IMR-90 (cell line): Measurements from ENCODE around the gene UBA3. TPM values are rescaled to one million over a fixed set of nuclear protein-coding genes. Genes with fewer than 3 reads are reported as not detected.

ENCODE experiments used
- ATAC-seq: fragments of 200-7000 bp; cut with Tn5 transposase; 2 replicates; pipeline ENCODE4 v1.9.1; 2020; ENCODE audit warnings: low read depth, mild to moderate bottlenecking, moderate library complexity
- BruUV-seq: library from RNA; stranded (reverse); fragments of 400-500 nt; replicated peaks from 2 replicates; lab custom pipeline; 2021; lab: Mats Ljungman, UMichigan
- CTCF ChIA-PET: fragments of 300-600 bp; formaldehyde crosslinking; extraction: SDS; loops from one replicate; lab custom pipeline; 2021; ENCODE audit warnings: antibody characterized with exemption; lab: Yijun Ruan, JAX
- POLR2A ChIA-PET: fragments of 300-600 bp; sonication (Branson Sonifier 250); formaldehyde crosslinking; loops from one replicate; lab custom pipeline; 2022; ENCODE audit warnings: antibody characterized with exemption; ENCODE audit not compliant: unreplicated experiment; lab: Charles Lee
- DNase-seq: peaks from one replicate; pipeline ENCODE4 v3.0.0; 2013
- H2AFZ ChIP-seq: replicated peaks from 2 replicates; pipeline ENCODE3; 2013; ENCODE audit warnings: low read length, mild to moderate bottlenecking; ENCODE audit not compliant: poor library complexity
- H2AK5ac ChIP-seq: 2 replicates; pipeline ENCODE4 v1.6.1; 2013; ENCODE audit warnings: low read depth, low read length, inconsistent platforms
- H2AK9ac ChIP-seq: replicated peaks from 2 replicates; pipeline ENCODE3; 2013; ENCODE audit warnings: mild to moderate bottlenecking, low read depth, low read length, moderate library complexity; ENCODE audit not compliant: poor library complexity
- H2BK120ac ChIP-seq: 2 replicates; pipeline ENCODE4 v1.6.1; 2013; ENCODE audit warnings: low read depth, low read length, inconsistent platforms
- H2BK15ac ChIP-seq: 3 replicates; pipeline ENCODE4 v1.6.1; 2013; ENCODE audit warnings: low read depth, low read length, inconsistent platforms
- H2BK20ac ChIP-seq: 2 replicates; pipeline ENCODE4 v1.6.1; 2013; ENCODE audit warnings: low read depth, mild to moderate bottlenecking, inconsistent platforms, low read length, moderate library complexity
- H2BK5ac ChIP-seq: 2 replicates; pipeline ENCODE4 v1.6.1; 2013; ENCODE audit warnings: mild to moderate bottlenecking, low read depth, low read length, inconsistent platforms; ENCODE audit not compliant: poor library complexity, severe bottlenecking
- H3K14ac ChIP-seq: replicated peaks from 2 replicates; pipeline ENCODE4 v1.6.1; 2013; ENCODE audit warnings: low read depth, low read length, inconsistent platforms
- H3K18ac ChIP-seq: 2 replicates; pipeline ENCODE4 v1.6.1; 2013; ENCODE audit warnings: low read depth, low read length, control low read depth
- H3K23ac ChIP-seq: 2 replicates; pipeline ENCODE4 v1.6.1; 2013; ENCODE audit warnings: low read depth, low read length, inconsistent platforms
- H3K27ac ChIP-seq: 2 replicates; pipeline ENCODE4 v1.5.1; 2013; ENCODE audit warnings: mild to moderate bottlenecking, control low read depth, low read length; ENCODE audit not compliant: insufficient read depth
- H3K27me3 ChIP-seq: 2 replicates; pipeline ENCODE4 v1.6.1; 2013; ENCODE audit warnings: low read length; ENCODE audit not compliant: control insufficient read depth, insufficient read depth
- H3K36me3 ChIP-seq: 2 replicates; pipeline ENCODE4 v1.6.1; 2013; ENCODE audit warnings: low read length, mixed read lengths; ENCODE audit not compliant: control insufficient read depth, insufficient read depth
- H3K4ac ChIP-seq: 2 replicates; pipeline ENCODE4 v1.6.1; 2013; ENCODE audit warnings: low read depth, low read length, inconsistent platforms
- H3K4me1 ChIP-seq: 2 replicates; pipeline ENCODE4 v1.6.1; 2013; ENCODE audit warnings: low read length, mixed read lengths; ENCODE audit not compliant: control insufficient read depth, insufficient read depth
- H3K4me2 ChIP-seq: 2 replicates; pipeline ENCODE4 v1.6.1; 2013; ENCODE audit warnings: low read depth, mild to moderate bottlenecking, control low read depth, low read length, moderate library complexity
- H3K4me3 ChIP-seq: 2 replicates; pipeline ENCODE4 v1.5.1; 2013; ENCODE audit warnings: low read depth, mild to moderate bottlenecking, control low read depth, low read length, moderate library complexity; ENCODE audit not compliant: insufficient read depth
- H3K56ac ChIP-seq: 2 replicates; pipeline ENCODE4 v1.6.1; 2013; ENCODE audit warnings: low read length, inconsistent platforms; ENCODE audit not compliant: insufficient read depth; ENCODE audit errors: extremely low read depth
- H3K79me1 ChIP-seq, 2 experiments: 2 replicates each; pipeline ENCODE4 v1.6.1; 2013; ENCODE audit warnings: low read length in 2 of 2, inconsistent platforms in 1 of 2, low read depth in 1 of 2
- H3K9ac ChIP-seq: 2 replicates; pipeline ENCODE4 v1.6.1; 2013; ENCODE audit warnings: low read depth, low read length, control low read depth
- H3K9me1 ChIP-seq: 2 replicates; pipeline ENCODE4 v1.6.1; 2013; ENCODE audit warnings: low read length, inconsistent platforms; ENCODE audit not compliant: insufficient read depth
- H3K9me3 ChIP-seq: 2 replicates; pipeline ENCODE4 v1.6.1; 2013; ENCODE audit warnings: low read length; ENCODE audit not compliant: control insufficient read depth, insufficient read depth
- H4K20me1 ChIP-seq: 2 replicates; pipeline ENCODE4 v1.6.1; 2013; ENCODE audit warnings: low read length, inconsistent platforms; ENCODE audit not compliant: insufficient read depth
- H4K5ac ChIP-seq: 2 replicates; pipeline ENCODE4 v1.6.1; 2013; ENCODE audit warnings: mild to moderate bottlenecking, low read depth, low read length, control low read depth
- H4K8ac ChIP-seq, 2 experiments: 2 replicates each; pipeline ENCODE4 v1.6.1; 2013; ENCODE audit warnings: low read depth in 2 of 2, low read length in 2 of 2, control low read depth in 1 of 2, inconsistent platforms in 1 of 2
- H4K91ac ChIP-seq: 2 replicates; pipeline ENCODE4 v1.6.1; 2013; ENCODE audit warnings: low read depth, low read length, inconsistent platforms; ENCODE audit not compliant: insufficient read depth
- BHLHE40 ChIP-seq: fragments of 150-350 bp; IDR thresholded peaks from 2 replicates; pipeline ENCODE4 v1.6.1; 2016; ENCODE audit warnings: mild to moderate bottlenecking, low read depth, low read length
- CEBPB ChIP-seq: IDR thresholded peaks from 2 replicates; pipeline ENCODE4 v1.6.1; 2012; ENCODE audit warnings: low read depth, low read length, improper control_type of control experiment
- CHD1 ChIP-seq: IDR thresholded peaks from 2 replicates; pipeline ENCODE4 v1.6.1; 2012; ENCODE audit warnings: low read depth, low read length, improper control_type of control experiment
- FOS ChIP-seq: fragments of 150-350 bp; IDR thresholded peaks from 2 replicates; pipeline ENCODE4 v1.6.1; 2016; ENCODE audit warnings: low read depth, low read length
- MAFK ChIP-seq: IDR thresholded peaks from 2 replicates; pipeline ENCODE4 v1.6.1; 2012; ENCODE audit warnings: low read depth, low read length, improper control_type of control experiment
- MAZ ChIP-seq: IDR thresholded peaks from 2 replicates; pipeline ENCODE4 v1.6.1; 2012; ENCODE audit warnings: low read depth, mild to moderate bottlenecking, low read length, improper control_type of control experiment, moderate library complexity, borderline replicate concordance
- MXI1 ChIP-seq: IDR thresholded peaks from 2 replicates; pipeline ENCODE4 v1.6.1; 2012; ENCODE audit warnings: low read depth, mild to moderate bottlenecking, low read length, moderate library complexity, borderline replicate concordance
- NFE2L2 ChIP-seq: fragments of 150-350 bp; IDR thresholded peaks from 2 replicates; pipeline ENCODE4 v1.6.1; 2016; ENCODE audit warnings: low read depth, mild to moderate bottlenecking, low read length
- POLR2A ChIP-seq: IDR thresholded peaks from 2 replicates; pipeline ENCODE4 v1.6.1; 2012; ENCODE audit warnings: mild to moderate bottlenecking, low read depth, low read length
- RAD21 ChIP-seq: IDR thresholded peaks from 2 replicates; pipeline ENCODE4 v1.6.1; 2012; ENCODE audit warnings: low read length, improper control_type of control experiment
- RCOR1 ChIP-seq: IDR thresholded peaks from 2 replicates; pipeline ENCODE4 v1.6.1; 2012; ENCODE audit warnings: mild to moderate bottlenecking, low read length, improper control_type of control experiment; ENCODE audit not compliant: insufficient replicate concordance
- RFX5 ChIP-seq: IDR thresholded peaks from 2 replicates; pipeline ENCODE4 v1.8.0; 2012; ENCODE audit warnings: low read depth, mild to moderate bottlenecking, low read length, moderate library complexity
- SMC3 ChIP-seq: fragments of 150-350 bp; IDR thresholded peaks from 2 replicates; pipeline ENCODE4 v1.6.1; 2016; ENCODE audit warnings: low read depth, mild to moderate bottlenecking, antibody characterized with exemption, low read length, moderate library complexity
- WGBS, 2 experiments: methylation state at CpG; one replicate each; pipeline versions ENCODE4 v1.1.5 to v1.1.7; 2013; ENCODE audit warnings: missing lambda C conversion rate in 2 of 2; ENCODE audit not compliant: insufficient read length in 1 of 2; ENCODE audit errors: extremely low coverage in 2 of 2; 5-methylcytosine and 5-hydroxymethylcytosine counted together
- dilution Hi-C: fragments of 300-500 bp; cut with HindIII; formaldehyde crosslinking; loops from one replicate; pipeline ENCODE4 v1.14.3; 2018; ENCODE audit warnings: low sequenced_read_pairs; ENCODE audit not compliant: unreplicated experiment
- in situ Hi-C: fragments of 300-500 bp; cut with MboI; formaldehyde crosslinking; loops from 3 replicates; pipeline ENCODE4 v1.14.3; 2019; ENCODE audit warnings: low sequenced_read_pairs, inconsistent platforms, mixed read lengths
- intact Hi-C: fragments of 100-400 bp; cut with micrococcal nuclease; formaldehyde crosslinking; loops from 2 replicates; pipeline ENCODE4 v1.10.0; 2022
- polyA plus RNA-seq, 3 experiments: library from polyadenylated mRNA; depleted of rRNA; stranded (reverse); fragments of >200 nt; gene quantifications; 2 replicates each; pipeline ENCODE4 v1.2.3, GENCODE V29; 2012; ENCODE audit warnings: low replicate concordance in 1 of 3
- total RNA-seq: library from RNA; depleted of rRNA; stranded (reverse); fragments of >200 nt; gene quantifications from 2 replicates; pipeline ENCODE4 v1.2.3, GENCODE V29; 2012
- TF ChIP-seq, protein P1 (sequence below): fragments of 150-350 bp; IDR thresholded peaks from 2 replicates; pipeline ENCODE4 v1.6.1; 2017; ENCODE audit warnings: mild to moderate bottlenecking, antibody characterized with exemption, low read length, low read depth
- TF ChIP-seq, protein P2 (sequence below): fragments of 150-350 bp; IDR thresholded peaks from 2 replicates; pipeline ENCODE4 v1.6.1; 2016; ENCODE audit warnings: low read depth, mild to moderate bottlenecking, low read length, moderate library complexity, borderline replicate concordance
- TF ChIP-seq, protein P3 (sequence below): conservative IDR thresholded peaks from 2 replicates; pipeline ENCODE4 v1.5.1; 2012; ENCODE audit warnings: mild to moderate bottlenecking, low read depth, low read length, improper control_type of control experiment

Gene UBA3
- total and polyA plus RNA-seq, 2 of the 4 experiments (the other 2 are of a cell fraction), result 51.8 to 64.3 TPM

DNA sequence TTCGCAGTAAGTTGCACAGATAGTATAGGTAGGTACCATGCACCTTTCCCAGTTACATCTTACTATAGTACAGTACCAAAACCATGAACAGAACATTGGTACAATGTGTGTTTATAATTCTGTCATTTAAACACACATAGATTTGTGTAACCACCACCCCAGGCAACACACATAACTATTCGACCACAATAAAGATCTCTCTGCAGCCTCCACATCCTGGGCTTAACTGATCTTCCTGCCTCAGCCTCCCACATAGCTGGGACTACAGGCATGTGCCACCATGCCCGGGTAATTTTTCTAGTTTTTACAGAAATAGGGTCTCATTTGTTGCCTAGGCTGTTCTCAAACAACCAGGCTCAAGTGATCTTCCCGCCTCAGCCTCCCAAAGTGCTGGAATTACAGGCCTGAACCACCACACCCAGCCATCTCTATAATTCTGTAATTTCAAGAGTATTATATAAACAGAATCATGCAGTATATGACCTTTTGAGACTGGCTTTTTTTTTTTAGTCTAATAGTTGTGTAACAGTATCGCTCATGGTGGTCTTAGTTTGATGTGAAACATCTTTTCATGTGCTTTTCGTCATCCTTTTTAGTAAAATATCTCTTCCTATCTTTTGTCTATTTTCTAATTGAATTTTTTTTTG is 14.7 kb downstream of the UBA3 start:
- no peak overlapping the region for H2BK120ac ChIP-seq
- in situ Hi-C loops (no loop called here), dilution Hi-C loops (no loop called here), intact Hi-C loops (no loop called here)
- no peak overlapping the region for H3K56ac ChIP-seq
- no peak for TF ChIP-seq MAZ
- no peak for TF ChIP-seq CHD1
- no peak for TF ChIP-seq SMC3
- no peak for TF ChIP-seq CEBPB
- TF ChIP-seq, protein P1, sequence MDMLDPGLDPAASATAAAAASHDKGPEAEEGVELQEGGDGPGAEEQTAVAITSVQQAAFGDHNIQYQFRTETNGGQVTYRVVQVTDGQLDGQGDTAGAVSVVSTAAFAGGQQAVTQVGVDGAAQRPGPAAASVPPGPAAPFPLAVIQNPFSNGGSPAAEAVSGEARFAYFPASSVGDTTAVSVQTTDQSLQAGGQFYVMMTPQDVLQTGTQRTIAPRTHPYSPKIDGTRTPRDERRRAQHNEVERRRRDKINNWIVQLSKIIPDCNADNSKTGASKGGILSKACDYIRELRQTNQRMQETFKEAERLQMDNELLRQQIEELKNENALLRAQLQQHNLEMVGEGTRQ, result no peak
- TF ChIP-seq, protein P2, sequence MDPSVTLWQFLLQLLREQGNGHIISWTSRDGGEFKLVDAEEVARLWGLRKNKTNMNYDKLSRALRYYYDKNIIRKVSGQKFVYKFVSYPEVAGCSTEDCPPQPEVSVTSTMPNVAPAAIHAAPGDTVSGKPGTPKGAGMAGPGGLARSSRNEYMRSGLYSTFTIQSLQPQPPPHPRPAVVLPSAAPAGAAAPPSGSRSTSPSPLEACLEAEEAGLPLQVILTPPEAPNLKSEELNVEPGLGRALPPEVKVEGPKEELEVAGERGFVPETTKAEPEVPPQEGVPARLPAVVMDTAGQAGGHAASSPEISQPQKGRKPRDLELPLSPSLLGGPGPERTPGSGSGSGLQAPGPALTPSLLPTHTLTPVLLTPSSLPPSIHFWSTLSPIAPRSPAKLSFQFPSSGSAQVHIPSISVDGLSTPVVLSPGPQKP, result no peak
- no peak for TF ChIP-seq BHLHE40
- no peak for TF ChIP-seq RFX5
- no peak for TF ChIP-seq RCOR1
- no peak for TF ChIP-seq MXI1
- TF ChIP-seq FOS, result no peak
- TF ChIP-seq RAD21, result no peak
- TF ChIP-seq, protein P3, sequence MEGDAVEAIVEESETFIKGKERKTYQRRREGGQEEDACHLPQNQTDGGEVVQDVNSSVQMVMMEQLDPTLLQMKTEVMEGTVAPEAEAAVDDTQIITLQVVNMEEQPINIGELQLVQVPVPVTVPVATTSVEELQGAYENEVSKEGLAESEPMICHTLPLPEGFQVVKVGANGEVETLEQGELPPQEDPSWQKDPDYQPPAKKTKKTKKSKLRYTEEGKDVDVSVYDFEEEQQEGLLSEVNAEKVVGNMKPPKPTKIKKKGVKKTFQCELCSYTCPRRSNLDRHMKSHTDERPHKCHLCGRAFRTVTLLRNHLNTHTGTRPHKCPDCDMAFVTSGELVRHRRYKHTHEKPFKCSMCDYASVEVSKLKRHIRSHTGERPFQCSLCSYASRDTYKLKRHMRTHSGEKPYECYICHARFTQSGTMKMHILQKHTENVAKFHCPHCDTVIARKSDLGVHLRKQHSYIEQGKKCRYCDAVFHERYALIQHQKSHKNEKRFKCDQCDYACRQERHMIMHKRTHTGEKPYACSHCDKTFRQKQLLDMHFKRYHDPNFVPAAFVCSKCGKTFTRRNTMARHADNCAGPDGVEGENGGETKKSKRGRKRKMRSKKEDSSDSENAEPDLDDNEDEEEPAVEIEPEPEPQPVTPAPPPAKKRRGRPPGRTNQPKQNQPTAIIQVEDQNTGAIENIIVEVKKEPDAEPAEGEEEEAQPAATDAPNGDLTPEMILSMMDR, result no peak
- TF ChIP-seq MAFK, result no peak
- no peak for TF ChIP-seq NFE2L2
- no peak for TF ChIP-seq POLR2A
- no peaks in the 10 kb centered on the region for H3K9me3 ChIP-seq
- H2AFZ ChIP-seq, result no peak overlapping the region
- no peak overlapping the region for H3K4me3 ChIP-seq
- no peaks in the 10 kb centered on the region for H3K27me3 ChIP-seq
- BruUV-seq, result no TSS peak
- no peak overlapping the region for H4K5ac ChIP-seq
- no peak for ATAC-seq
- no peak overlapping the region for H3K27ac ChIP-seq
- H2AK9ac ChIP-seq, result no peak overlapping the region
- no peak overlapping the region for H4K8ac ChIP-seq
- H4K91ac ChIP-seq, result no peak overlapping the region
- CTCF ChIA-PET, result interaction anchor here (0.6 kb wide), 1 partner anchor 89 kb away, joined by 3 read pairs; no protein-coding TSS in a partner anchor
- H3K9me1 ChIP-seq, result peaks cover 4% of the 10 kb centered on the region; the same call in 1 of the 2 replicates
- H3K9ac ChIP-seq, result no peak overlapping the region
- H3K4me1 ChIP-seq, result 0 out of 2 replicates have a peak, but pooled peaks cover 2% of the 10 kb centered on the region
- H3K23ac ChIP-seq, result no peak overlapping the region
- no peak overlapping the region for H3K18ac ChIP-seq
- no peak overlapping the region for H2BK20ac ChIP-seq
- no peak overlapping the region for H3K4me2 ChIP-seq
- peaks cover 22% of the 10 kb centered on the region for H3K36me3 ChIP-seq
- no peak overlapping the region for H2AK5ac ChIP-seq
- no peak overlapping the region for H3K14ac ChIP-seq
- DNase-seq, result no peak
- no peak overlapping the region for H3K4ac ChIP-seq
- H4K20me1 ChIP-seq, result no peaks in the 10 kb centered on the region
- no peak overlapping the region for H2BK15ac ChIP-seq
- WGBS, 2 experiments, result no CpG with 5 or more reads among the region's 6 CpGs
- POLR2A ChIA-PET, result no interaction called here
- H2BK5ac ChIP-seq, result no peak overlapping the region
- H3K79me1 ChIP-seq, result peaks cover 10 to 12% of the 10 kb centered on the region in 2 experiments; a peak in 3 of 4 replicates
